Gastroesophageal sphincter (tissue), 4 donors: ENCODE results near the gene SCARB2. TPM values are rescaled to one million over a fixed set of nuclear protein-coding genes. Genes with fewer than 3 reads are reported as not detected.

Source experiments
- ATAC-seq: fragments of 150-250 bp; one replicate; pipeline ENCODE4 v1.9.1; 2016; ENCODE audit warnings: mild to moderate bottlenecking, moderate library complexity
- H3K27ac ChIP-seq, 4 donors: fragments of 200-600 bp; sonication (generic) in 3 of 4; 1 replicate in 3 of 4; 2 replicates in 1 of 4; pipeline ENCODE4 v1.5.1; 2016 to 2019
- H3K27me3 ChIP-seq: fragments of 200-600 bp; sonication (generic); one replicate; pipeline ENCODE4 v1.5.1; 2019
- H3K36me3 ChIP-seq, 2 donors: fragments of 200-600 bp; sonication (generic); one replicate each; pipeline ENCODE4 v1.5.1; 2019; ENCODE audit warnings: control low read depth in 1 of 2
- H3K4me1 ChIP-seq, 3 donors: fragments of 200-600 bp; sonication (generic); 1 replicate in 2 of 3; 2 replicates in 1 of 3; pipeline ENCODE4 v1.5.1; 2016 to 2019; ENCODE audit warnings: control low read depth in 2 of 3
- H3K4me3 ChIP-seq, 2 donors: fragments of 200-600 bp; sonication (generic); one replicate each; pipeline ENCODE4 v1.5.1; 2019; ENCODE audit warnings: mild to moderate bottlenecking in 1 of 2, moderate library complexity in 1 of 2
- H3K9me3 ChIP-seq, 3 donors: fragments of 200-600 bp; sonication (generic); one replicate each; pipeline ENCODE4 v1.5.1; 2017 to 2019; ENCODE audit warnings: control low read depth in 2 of 3
- CTCF ChIP-seq, 4 experiments: fragments of 200-600 bp in 2 of 4; fragments of 450-650 bp in 2 of 4; sonication (generic) in 1 of 4; IDR thresholded peaks; one replicate each; pipeline ENCODE4 v1.5.1; 2017 to 2019; ENCODE audit warnings: antibody characterized with exemption in 4 of 4, mild to moderate bottlenecking in 2 of 4, moderate library complexity in 2 of 4
- EP300 ChIP-seq: sonication (generic); formaldehyde crosslinking; IDR thresholded peaks from one replicate; pipeline ENCODE4 v1.6.1; 2017; ENCODE audit warnings: antibody characterized with exemption, mild to moderate bottlenecking
- POLR2A ChIP-seq, 2 donors: fragments of 450-650 bp; IDR thresholded peaks; one replicate each; pipeline ENCODE4 v1.6.1; 2017; ENCODE audit warnings: antibody characterized with exemption in 2 of 2, mild to moderate bottlenecking in 2 of 2, moderate library complexity in 1 of 2
- POLR2AphosphoS5 ChIP-seq: sonication (generic); formaldehyde crosslinking; IDR thresholded peaks from one replicate; pipeline ENCODE4 v1.6.1; 2017; ENCODE audit warnings: antibody characterized with exemption
- WGBS, 2 donors: methylation state at CpG; one replicate each; pipeline ENCODE4 v1.1.5; 2018; ENCODE audit warnings: low coverage in 1 of 2; 5-methylcytosine and 5-hydroxymethylcytosine counted together
- total RNA-seq, 4 donors: library from RNA; depleted of rRNA; stranded (reverse); fragments of >200 nt; gene quantifications; one replicate each; pipeline ENCODE4 v1.1.0, GENCODE V29; 2016

SCARB2 gene
- total RNA-seq, 4 donors from 2014 or later, result 121 to 169 (median 130) TPM

GRCh38 chr4:76120199-76120598, 93.4 kb downstream of the SCARB2 start:
- ATAC-seq, result no peak
- Histone ChIP-seq H3K4me3 (no peak overlapping the region), H3K27me3 (no peaks in the 10 kb centered on the region), H3K9me3 (no peaks in the 10 kb centered on the region), H3K4me1 (no peaks in the 10 kb centered on the region), H3K27ac (no peak overlapping the region), H3K36me3 (peaks cover 0 to 96% of the 10 kb centered on the region in 2 donors)
- 90 to 92% methylated on average over 3 to 4 of the region's 4 CpGs for WGBS, 2 donors
- no peak for TF ChIP-seq POLR2A (IDR thresholded peaks at IDR 0.05)
- no peak for TF ChIP-seq POLR2AphosphoS5
- TF ChIP-seq EP300, result no peak
- TF ChIP-seq CTCF (IDR thresholded peaks at IDR 0.05), result no peak

GRCh38 chr4:76117536-76117935, 96.1 kb downstream of the SCARB2 start:
- Histone ChIP-seq H3K4me3 (no peak overlapping the region), H3K27me3 (no peaks in the 10 kb centered on the region), H3K36me3 (peaks cover 0 to 94% of the 10 kb centered on the region in 2 donors), H3K27ac (no peak overlapping the region), H3K9me3 (no peaks in the 10 kb centered on the region), H3K4me1 (no peaks in the 10 kb centered on the region)
- WGBS, 2 donors, result 83 to 100% methylated on average over 5 of the region's 5 CpGs
- TF ChIP-seq POLR2A (IDR thresholded peaks at IDR 0.05), result no peak
- TF ChIP-seq POLR2AphosphoS5, result no peak
- TF ChIP-seq CTCF (IDR thresholded peaks at IDR 0.05), result no peak
- no peak for TF ChIP-seq EP300
- no peak for ATAC-seq

GRCh38 chr4:76116821-76117220, 96.8 kb downstream of the SCARB2 start:
- H3K27ac ChIP-seq, result no peak overlapping the region
- H3K27me3 ChIP-seq, result no peaks in the 10 kb centered on the region
- no peak for TF ChIP-seq EP300
- TF ChIP-seq POLR2A (IDR thresholded peaks at IDR 0.05), result no peak
- TF ChIP-seq POLR2AphosphoS5, result no peak
- TF ChIP-seq CTCF (IDR thresholded peaks at IDR 0.05), result no peak
- WGBS, 2 donors, result 100% methylated on average over 1 of the region's 1 CpG
- no peaks in the 10 kb centered on the region for H3K9me3 ChIP-seq
- H3K36me3 ChIP-seq, result peaks cover 0 to 88% of the 10 kb centered on the region in 2 donors
- no peak overlapping the region for H3K4me3 ChIP-seq
- no peaks in the 10 kb centered on the region for H3K4me1 ChIP-seq
- ATAC-seq, result no peak

Other genes with a start within 250 kb of the SCARB2 start
- gene SDAD1, start 222.9 kb downstream of the SCARB2 start, total RNA-seq, result 10 to 100 TPM; 35.0 to 42.5 (median 35.7) TPM
- gene CXCL9, start 206.3 kb downstream of the SCARB2 start, total RNA-seq, result under 1 TPM in 2 of 4 donors, not detected in 2; 0.13 to 0.31 TPM
- gene CXCL10, start 190.3 kb downstream of the SCARB2 start, total RNA-seq, result 1 to 10 TPM in 2 of 4 donors, not detected in 2; 1.7 to 2.1 TPM
- under 1 TPM in 1 of 4 donors, not detected in 3; 0.59 TPM for gene CXCL11, start 177.8 kb downstream of the SCARB2 start, total RNA-seq
- 10 to 100 TPM in 2 of 4 donors, 1 to 10 TPM in 2; 2.3 to 22.6 (median 7.8) TPM for gene ART3, start 139.1 kb downstream of the SCARB2 start, total RNA-seq
- gene NUP54, start 65.4 kb downstream of the SCARB2 start, total RNA-seq, result 10 to 100 TPM; 32.2 to 58.0 (median 40.8) TPM
- 1 to 10 TPM; 1.1 to 6.2 (median 4.0) TPM for gene FAM47E, start 37.9 kb upstream of the SCARB2 start, total RNA-seq
- gene STBD1, start 92.9 kb upstream of the SCARB2 start, total RNA-seq, result 10 to 100 TPM; 18.1 to 25.4 (median 22.2) TPM
- 1 to 10 TPM; 1.2 to 2.6 (median 1.5) TPM for gene CCDC158, start 207.3 kb upstream of the SCARB2 start, total RNA-seq
- 100 to 1,000 TPM in 1 of 4 donors, 10 to 100 TPM in 3; 29.5 to 127 (median 59.9) TPM for gene SHROOM3, start 221.4 kb upstream of the SCARB2 start, total RNA-seq